Measurements from ENCODE around the gene RASGRF1. TPM values are rescaled to one million over a fixed set of nuclear protein-coding genes. Genes with fewer than 3 reads are reported as not detected.

Gene RASGRF1
- polyA plus RNA-seq, 1 donor (not counting 4 experiments of a cell fraction or from before 2014, with no cell fraction given), result 0.08 TPM

DNA sequence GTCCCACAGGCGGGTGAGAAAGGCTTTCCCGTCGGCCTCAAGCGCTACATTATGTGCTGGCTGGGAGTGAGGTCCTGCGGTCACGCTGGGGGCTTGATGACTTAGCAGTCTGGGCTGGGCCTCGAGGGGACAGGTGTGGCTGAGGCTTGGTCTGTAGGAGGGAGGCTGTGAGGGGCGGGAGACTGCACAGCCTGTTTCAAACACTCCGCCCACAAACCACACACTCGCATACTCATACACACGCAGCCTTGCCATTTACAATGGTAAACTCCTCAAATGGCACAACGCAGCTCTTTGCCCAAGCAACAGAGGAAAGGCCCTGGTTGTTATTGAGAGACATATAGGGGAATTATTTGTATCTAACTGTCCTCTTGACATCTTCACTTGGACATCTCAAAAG is 32.4 kb upstream of the RASGRF1 start:
- no peak overlapping the region for H2AFZ ChIP-seq (ENCODE audit: control insufficient read depth, low read length)
- H4K20me1 ChIP-seq (ENCODE audit: control insufficient read depth, extremely low read depth, insufficient read depth, low read length), result no peaks in the 10 kb centered on the region
- TF ChIP-seq, protein P1, sequence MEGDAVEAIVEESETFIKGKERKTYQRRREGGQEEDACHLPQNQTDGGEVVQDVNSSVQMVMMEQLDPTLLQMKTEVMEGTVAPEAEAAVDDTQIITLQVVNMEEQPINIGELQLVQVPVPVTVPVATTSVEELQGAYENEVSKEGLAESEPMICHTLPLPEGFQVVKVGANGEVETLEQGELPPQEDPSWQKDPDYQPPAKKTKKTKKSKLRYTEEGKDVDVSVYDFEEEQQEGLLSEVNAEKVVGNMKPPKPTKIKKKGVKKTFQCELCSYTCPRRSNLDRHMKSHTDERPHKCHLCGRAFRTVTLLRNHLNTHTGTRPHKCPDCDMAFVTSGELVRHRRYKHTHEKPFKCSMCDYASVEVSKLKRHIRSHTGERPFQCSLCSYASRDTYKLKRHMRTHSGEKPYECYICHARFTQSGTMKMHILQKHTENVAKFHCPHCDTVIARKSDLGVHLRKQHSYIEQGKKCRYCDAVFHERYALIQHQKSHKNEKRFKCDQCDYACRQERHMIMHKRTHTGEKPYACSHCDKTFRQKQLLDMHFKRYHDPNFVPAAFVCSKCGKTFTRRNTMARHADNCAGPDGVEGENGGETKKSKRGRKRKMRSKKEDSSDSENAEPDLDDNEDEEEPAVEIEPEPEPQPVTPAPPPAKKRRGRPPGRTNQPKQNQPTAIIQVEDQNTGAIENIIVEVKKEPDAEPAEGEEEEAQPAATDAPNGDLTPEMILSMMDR (optimal IDR thresholded peaks at IDR 0.05 in 1 of 3, IDR thresholded peaks at IDR 0.05 in 1 of 3, conservative IDR thresholded peaks at IDR 0.05 in 1 of 3; ENCODE audit: extremely low read depth in 1 of 3, insufficient read depth in 2 of 3, low read length in 3 of 3), result no peak
- no peak for TF ChIP-seq EZH2 (IDR thresholded peaks at IDR 0.05; ENCODE audit: low read length)
- DNase-seq (ENCODE audit: low read depth, low spot score) (no peak), FAIRE-seq (no peak)
- no peak overlapping the region for H3K27ac ChIP-seq (ENCODE audit: control insufficient read depth, insufficient read depth, low read length)
- H3K9ac ChIP-seq (ENCODE audit: control insufficient read depth, extremely low read depth, insufficient read depth, low read length), result no peak overlapping the region
- H3K79me2 ChIP-seq (ENCODE audit: control insufficient read depth, insufficient read depth, low read length), result no peaks in the 10 kb centered on the region
- no peaks in the 10 kb centered on the region for H3K9me3 ChIP-seq (ENCODE audit: control insufficient read depth, low read depth, low read length)
- H3K9me1 ChIP-seq (ENCODE audit: control insufficient read depth, extremely low read depth, insufficient read depth, low read length), result no peaks in the 10 kb centered on the region
- no peak overlapping the region for H3K4me3 ChIP-seq (ENCODE audit: control insufficient read depth in 2 of 3, extremely low read depth in 1 of 3, insufficient read depth in 2 of 3, low read depth in 1 of 3, low read length in 3 of 3)
- no peak overlapping the region for H3K4me2 ChIP-seq (ENCODE audit: control insufficient read depth, extremely low read depth, insufficient read depth, low read depth, low read length)
- no peaks in the 10 kb centered on the region for H3K36me3 ChIP-seq (ENCODE audit: control insufficient read depth in 2 of 2, extremely low read depth in 1 of 2, insufficient read depth in 2 of 2, low read length in 2 of 2)
- dilution Hi-C loops (cut with MboI; ENCODE audit: extremely low pct_ligation_motif_present, low sequenced_read_pairs), result no loop called here
- no peaks in the 10 kb centered on the region for H3K4me1 ChIP-seq (ENCODE audit: control insufficient read depth, extremely low read depth, insufficient read depth, low read length)
- peaks cover 3% of the 10 kb centered on the region for H3K27me3 ChIP-seq (ENCODE audit: control insufficient read depth, extremely low read depth, insufficient read depth, low read length)

DNA sequence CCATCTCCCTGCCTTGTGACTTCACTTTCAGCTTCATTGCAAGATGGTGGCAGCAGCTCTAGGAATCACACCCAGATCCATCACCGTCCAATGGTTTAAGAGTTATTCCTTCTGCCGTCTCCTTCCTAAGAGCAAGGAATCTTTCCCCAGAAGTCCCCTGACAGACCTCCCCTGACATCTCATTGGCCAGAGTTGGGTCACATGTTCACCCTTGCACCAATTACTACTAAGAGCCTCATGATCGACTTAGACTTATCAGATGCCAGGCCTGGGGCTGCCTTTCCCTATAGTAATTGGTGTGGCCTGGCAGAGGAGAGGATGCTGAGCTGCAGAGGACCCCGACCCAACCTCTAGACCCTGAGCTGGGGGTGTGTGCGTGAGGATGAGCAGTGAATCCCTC is 31.8 kb upstream of the RASGRF1 start:
- no peaks in the 10 kb centered on the region for H3K4me1 ChIP-seq (ENCODE audit: control insufficient read depth, extremely low read depth, insufficient read depth, low read length)
- H3K9me3 ChIP-seq (ENCODE audit: control insufficient read depth, low read depth, low read length), result no peaks in the 10 kb centered on the region
- DNase-seq (ENCODE audit: low read depth, low spot score) (no peak), FAIRE-seq (no peak)
- no peak overlapping the region for H2AFZ ChIP-seq (ENCODE audit: control insufficient read depth, low read length)
- dilution Hi-C loops (cut with MboI; ENCODE audit: extremely low pct_ligation_motif_present, low sequenced_read_pairs), result no loop called here
- H3K27me3 ChIP-seq (ENCODE audit: control insufficient read depth, extremely low read depth, insufficient read depth, low read length), result peaks cover 3% of the 10 kb centered on the region
- H4K20me1 ChIP-seq (ENCODE audit: control insufficient read depth, extremely low read depth, insufficient read depth, low read length), result no peaks in the 10 kb centered on the region
- no peaks in the 10 kb centered on the region for H3K36me3 ChIP-seq (ENCODE audit: control insufficient read depth in 2 of 2, extremely low read depth in 1 of 2, insufficient read depth in 2 of 2, low read length in 2 of 2)
- H3K79me2 ChIP-seq (ENCODE audit: control insufficient read depth, insufficient read depth, low read length), result no peaks in the 10 kb centered on the region
- TF ChIP-seq, protein P1 (optimal IDR thresholded peaks at IDR 0.05 in 1 of 3, IDR thresholded peaks at IDR 0.05 in 1 of 3, conservative IDR thresholded peaks at IDR 0.05 in 1 of 3; ENCODE audit: extremely low read depth in 1 of 3, insufficient read depth in 2 of 3, low read length in 3 of 3), result no peak
- no peak for TF ChIP-seq EZH2 (IDR thresholded peaks at IDR 0.05; ENCODE audit: low read length)
- H3K9ac ChIP-seq (ENCODE audit: control insufficient read depth, extremely low read depth, insufficient read depth, low read length), result no peak overlapping the region
- no peak overlapping the region for H3K4me3 ChIP-seq (ENCODE audit: control insufficient read depth in 2 of 3, extremely low read depth in 1 of 3, insufficient read depth in 2 of 3, low read depth in 1 of 3, low read length in 3 of 3)
- H3K27ac ChIP-seq (ENCODE audit: control insufficient read depth, insufficient read depth, low read length), result no peak overlapping the region
- no peaks in the 10 kb centered on the region for H3K9me1 ChIP-seq (ENCODE audit: control insufficient read depth, extremely low read depth, insufficient read depth, low read length)
- no peak overlapping the region for H3K4me2 ChIP-seq (ENCODE audit: control insufficient read depth, extremely low read depth, insufficient read depth, low read depth, low read length)
